PFSK-1 (cell line): ENCODE results near the gene RETREG2.

ENCODE experiments used
- FOXP2 ChIP-seq: optimal IDR thresholded peaks from 2 replicates; pipeline ENCODE3; 2011; ENCODE audit warnings: borderline replicate concordance, control low read depth, inconsistent platforms; ENCODE audit not compliant: insufficient read depth; ENCODE audit errors: extremely low read length, extremely low read depth
- POLR2AphosphoS5 ChIP-seq: IDR thresholded peaks from 2 replicates; pipeline ENCODE4 v1.6.1; 2012; ENCODE audit warnings: low read depth, mild to moderate bottlenecking, control low read depth, low read length, moderate library complexity
- SIN3A ChIP-seq: IDR thresholded peaks from 2 replicates; pipeline ENCODE4 v1.6.1; 2012; ENCODE audit warnings: mild to moderate bottlenecking, low read length, moderate library complexity, borderline replicate concordance; ENCODE audit not compliant: insufficient read depth
- TAF1 ChIP-seq: IDR thresholded peaks from 2 replicates; pipeline ENCODE4 v1.6.1; 2012; ENCODE audit warnings: low read length, control low read depth, borderline replicate concordance; ENCODE audit not compliant: insufficient read depth
- TF ChIP-seq, protein P1 (sequence below), 2 experiments: IDR thresholded peaks; 2 replicates each; pipeline versions ENCODE4 v1.6.1 to v1.8.0; 2011 to 2012; ENCODE audit warnings: low read depth in 2 of 2, low read length in 2 of 2, control low read depth in 1 of 2, inconsistent platforms in 1 of 2, mild to moderate bottlenecking in 1 of 2, moderate library complexity in 1 of 2; ENCODE audit not compliant: insufficient read depth in 1 of 2

RETREG2 gene

DNA sequence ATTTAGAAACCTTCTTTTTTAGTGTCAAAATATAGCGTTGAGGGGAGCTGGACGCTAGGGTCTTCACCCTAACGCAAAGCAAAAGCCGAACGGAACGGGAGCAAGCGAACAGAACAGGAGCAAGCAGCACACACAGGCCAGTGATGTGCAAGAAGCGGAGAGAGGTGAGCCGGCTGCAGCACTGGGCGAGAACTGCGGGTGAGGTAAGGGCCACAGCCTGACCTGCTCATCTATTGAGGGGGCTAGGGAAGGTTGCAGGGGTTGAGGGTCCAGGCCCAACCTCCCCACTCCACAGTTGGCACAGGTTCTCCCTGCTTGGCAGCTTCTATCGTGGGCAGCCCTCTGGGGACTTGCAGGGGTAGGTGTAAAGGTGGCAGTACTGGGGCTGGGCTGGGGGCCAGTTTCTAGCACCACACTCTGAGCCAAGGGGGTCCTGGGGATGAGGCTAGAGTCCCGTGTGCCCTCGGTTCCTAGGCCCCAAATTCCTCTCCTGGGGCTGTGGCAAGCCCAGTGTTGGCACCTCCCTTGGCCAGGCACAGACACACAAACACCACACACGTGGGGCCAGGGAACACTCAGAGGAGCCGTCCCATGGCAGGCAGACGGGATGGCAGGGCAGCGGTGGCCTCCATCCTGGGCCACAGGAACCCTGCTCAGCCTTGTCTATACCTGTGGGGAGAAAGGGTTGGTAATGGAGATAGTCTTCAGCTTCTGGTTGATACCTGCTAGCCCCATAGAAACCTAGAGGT, 41.9 kb downstream of the RETREG2 start:
- TF ChIP-seq, protein P1, sequence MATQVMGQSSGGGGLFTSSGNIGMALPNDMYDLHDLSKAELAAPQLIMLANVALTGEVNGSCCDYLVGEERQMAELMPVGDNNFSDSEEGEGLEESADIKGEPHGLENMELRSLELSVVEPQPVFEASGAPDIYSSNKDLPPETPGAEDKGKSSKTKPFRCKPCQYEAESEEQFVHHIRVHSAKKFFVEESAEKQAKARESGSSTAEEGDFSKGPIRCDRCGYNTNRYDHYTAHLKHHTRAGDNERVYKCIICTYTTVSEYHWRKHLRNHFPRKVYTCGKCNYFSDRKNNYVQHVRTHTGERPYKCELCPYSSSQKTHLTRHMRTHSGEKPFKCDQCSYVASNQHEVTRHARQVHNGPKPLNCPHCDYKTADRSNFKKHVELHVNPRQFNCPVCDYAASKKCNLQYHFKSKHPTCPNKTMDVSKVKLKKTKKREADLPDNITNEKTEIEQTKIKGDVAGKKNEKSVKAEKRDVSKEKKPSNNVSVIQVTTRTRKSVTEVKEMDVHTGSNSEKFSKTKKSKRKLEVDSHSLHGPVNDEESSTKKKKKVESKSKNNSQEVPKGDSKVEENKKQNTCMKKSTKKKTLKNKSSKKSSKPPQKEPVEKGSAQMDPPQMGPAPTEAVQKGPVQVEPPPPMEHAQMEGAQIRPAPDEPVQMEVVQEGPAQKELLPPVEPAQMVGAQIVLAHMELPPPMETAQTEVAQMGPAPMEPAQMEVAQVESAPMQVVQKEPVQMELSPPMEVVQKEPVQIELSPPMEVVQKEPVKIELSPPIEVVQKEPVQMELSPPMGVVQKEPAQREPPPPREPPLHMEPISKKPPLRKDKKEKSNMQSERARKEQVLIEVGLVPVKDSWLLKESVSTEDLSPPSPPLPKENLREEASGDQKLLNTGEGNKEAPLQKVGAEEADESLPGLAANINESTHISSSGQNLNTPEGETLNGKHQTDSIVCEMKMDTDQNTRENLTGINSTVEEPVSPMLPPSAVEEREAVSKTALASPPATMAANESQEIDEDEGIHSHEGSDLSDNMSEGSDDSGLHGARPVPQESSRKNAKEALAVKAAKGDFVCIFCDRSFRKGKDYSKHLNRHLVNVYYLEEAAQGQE (IDR thresholded peaks at IDR 0.05; ENCODE audit: insufficient read depth in 1 of 2, low read depth in 2 of 2, low read length in 2 of 2), result no peak
- TF ChIP-seq POLR2AphosphoS5 (no peak), TAF1 (no peak), FOXP2 (no peak), SIN3A (no peak)

DNA sequence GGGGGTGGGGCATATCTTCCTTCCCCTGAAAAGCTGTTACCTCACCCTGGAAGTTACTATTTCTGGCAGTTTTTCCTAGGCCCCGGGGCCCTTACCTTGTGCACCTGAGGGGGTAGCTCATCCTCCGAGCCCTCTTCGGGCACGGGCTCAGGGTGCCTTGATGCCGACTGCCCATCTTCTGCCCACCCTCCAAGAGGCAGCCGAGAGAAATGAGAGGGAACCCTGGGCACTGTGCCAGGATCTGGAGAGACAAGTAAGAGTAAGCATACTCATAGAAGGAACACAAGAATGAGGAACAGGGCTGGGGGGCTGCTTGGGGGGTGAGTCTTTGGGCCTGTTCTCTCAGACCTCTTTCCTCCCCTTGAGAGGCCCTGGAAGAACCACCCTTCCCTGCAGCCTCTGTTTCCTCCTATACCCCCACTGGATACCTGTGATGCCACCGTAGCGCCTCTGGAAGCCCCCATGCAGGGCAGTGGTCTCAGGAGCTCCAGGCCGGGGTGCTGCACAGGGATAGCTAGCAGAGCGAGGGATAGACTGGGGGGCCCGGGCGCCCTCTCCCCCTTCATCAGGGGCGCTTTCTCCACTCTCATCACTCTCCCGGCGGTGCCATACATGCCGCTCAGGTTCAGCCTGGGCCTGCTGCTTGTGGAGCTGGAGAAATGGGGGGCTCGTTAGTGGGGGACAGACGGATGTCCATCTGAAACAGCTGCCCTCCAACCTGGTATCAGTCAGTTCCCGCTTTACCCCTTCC, 42.8 kb downstream of the RETREG2 start:
- TF ChIP-seq TAF1 (no peak), FOXP2 (no peak), POLR2AphosphoS5 (no peak), SIN3A (no peak)
- TF ChIP-seq, protein P1 (IDR thresholded peaks at IDR 0.05; ENCODE audit: insufficient read depth in 1 of 2, low read depth in 2 of 2, low read length in 2 of 2), result no peak

DNA sequence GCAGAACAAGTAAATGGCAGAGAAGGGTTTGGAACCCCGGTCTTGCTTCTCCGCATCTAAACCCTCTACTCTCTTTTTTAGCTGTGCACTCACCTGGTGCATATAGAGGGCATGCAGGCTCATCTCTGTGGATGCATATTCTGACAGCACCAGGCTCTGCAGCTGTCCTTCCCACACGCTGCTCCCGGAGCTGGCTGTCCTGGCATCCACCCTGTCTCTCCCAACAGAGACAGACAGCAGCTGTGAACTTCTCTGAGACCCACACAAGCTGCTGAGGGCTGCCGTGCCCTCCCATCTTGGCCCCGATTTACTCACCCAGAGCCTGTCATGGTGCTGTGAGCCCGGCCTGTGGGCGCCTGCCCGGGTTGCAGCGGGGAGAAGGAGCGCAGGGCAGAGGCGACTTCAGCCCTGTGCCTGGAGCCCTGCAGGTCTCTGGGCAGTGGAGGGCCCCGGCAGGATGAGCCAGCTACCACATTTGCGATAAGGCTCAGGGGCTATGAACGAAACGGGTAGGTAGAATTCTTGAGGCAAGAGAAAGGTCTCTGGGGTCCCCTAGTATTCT, 44.0 kb downstream of the RETREG2 start:
- no peak for TF ChIP-seq POLR2AphosphoS5

DNA sequence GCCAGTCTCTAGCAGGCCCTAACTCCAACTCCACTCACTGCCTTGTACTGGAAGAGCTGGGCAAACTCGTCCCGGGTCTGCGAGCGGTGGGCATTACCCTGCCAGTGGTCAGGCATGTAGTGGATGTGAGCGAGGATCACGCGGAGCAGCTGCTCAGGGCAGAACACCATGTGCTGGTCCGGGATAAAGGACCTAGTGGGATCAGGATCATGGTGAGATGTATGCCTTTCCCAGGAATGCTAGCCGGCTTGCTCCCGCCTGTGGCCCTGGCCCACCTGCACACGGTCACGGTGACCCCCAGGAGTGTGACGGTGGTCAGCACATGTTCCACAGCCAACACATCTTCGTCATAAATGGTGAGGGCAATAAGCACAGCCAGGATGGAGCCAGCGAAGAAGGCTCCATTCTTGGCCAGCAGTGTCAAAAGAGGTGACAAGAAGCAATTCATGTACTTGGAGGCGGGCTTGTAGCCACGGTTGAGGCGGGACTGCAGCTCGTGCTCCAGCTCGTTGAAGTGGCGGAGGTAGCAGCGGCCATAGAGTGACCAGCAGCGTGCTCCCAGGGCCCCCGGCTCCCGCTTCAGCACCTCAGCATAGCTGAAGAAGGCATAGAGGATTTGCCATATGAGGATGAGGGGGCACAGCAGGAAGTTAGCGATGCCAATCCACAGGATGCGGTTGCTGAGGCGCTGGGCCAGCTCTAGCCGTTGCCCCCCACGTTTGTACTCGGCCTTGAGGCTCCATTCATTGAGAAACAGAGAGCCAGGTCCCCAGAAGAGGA, 45.9 kb downstream of the RETREG2 start:
- TF ChIP-seq, protein P1 (IDR thresholded peaks at IDR 0.05; ENCODE audit: insufficient read depth in 1 of 2, low read depth in 2 of 2, low read length in 2 of 2), result no peak
- TF ChIP-seq POLR2AphosphoS5, result no peak
- TF ChIP-seq SIN3A, result no peak
- no peak for TF ChIP-seq FOXP2
- no peak for TF ChIP-seq TAF1

DNA sequence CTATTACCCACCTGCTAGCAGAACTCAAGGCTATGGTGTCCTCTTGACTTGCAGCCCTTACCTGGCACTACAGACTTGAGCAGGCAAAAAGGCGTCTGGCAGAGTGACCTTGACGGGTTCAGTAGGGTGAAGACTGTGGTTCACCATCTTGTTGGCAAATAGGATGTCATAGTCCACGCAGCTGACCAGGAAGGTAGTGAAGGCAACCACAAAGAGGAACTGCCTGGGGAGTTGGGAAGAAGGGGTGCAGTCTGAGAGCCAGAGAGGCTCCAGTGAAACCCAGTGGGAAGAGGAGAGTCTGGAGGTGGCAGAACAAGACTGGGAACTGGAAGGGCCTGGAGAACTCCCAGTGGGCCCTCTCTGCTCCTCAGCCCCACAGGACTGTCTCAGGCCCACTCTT, 47.3 kb downstream of the RETREG2 start:
- no peak for TF ChIP-seq POLR2AphosphoS5
- no peak for TF ChIP-seq TAF1
- no peak for TF ChIP-seq SIN3A
- no peak for TF ChIP-seq FOXP2
- TF ChIP-seq, protein P1 (IDR thresholded peaks at IDR 0.05; ENCODE audit: insufficient read depth in 1 of 2, low read depth in 2 of 2, low read length in 2 of 2), result no peak
